Measurements from ENCODE around the gene TAS2R9. TPM values are rescaled to one million over a fixed set of nuclear protein-coding genes. Genes with fewer than 3 reads are reported as not detected.

TAS2R9 gene
- total RNA-seq, 1 experiment from 2014 or later = not detected

- Histone ChIP-seq H3K27ac (ENCODE audit: insufficient read length, low read depth, low read length) (no peak overlapping the region), H3K79me1 (ENCODE audit: insufficient read depth, low read depth, low read length, poor library complexity, severe bottlenecking) (no peaks in the 10 kb centered on the region)
- WGBS (ENCODE audit: extremely low coverage, insufficient read length, low lambda C conversion rate) = 100% methylated on average over 1 of the region's 2 CpGs
Observed at GRCh38 chr12:10759657-10760056, 50.3 kb downstream of the TAS2R9 start.

More at GRCh38 chr12:10759657-10760056, 50.3 kb downstream of the TAS2R9 start:
- Mint-ChIP-seq H3K27ac (no peak overlapping the region), H3K4me3 (no peak overlapping the region), H3K9me3 (peaks cover 19 to 21% of the 10 kb centered on the region in 2 experiments), H3K27me3 (ENCODE audit: low read depth) (peaks cover 5% of the 10 kb centered on the region), H3K4me1 (no peaks in the 10 kb centered on the region), H3K36me3 (ENCODE audit: insufficient read depth in 1 of 3, low read depth in 3 of 3) (peaks cover 10 to 12% (median 12%) of the 10 kb centered on the region in 3 experiments)
- Histone ChIP-seq H2BK120ac (ENCODE audit: low read depth, low read length, poor library complexity, severe bottlenecking) (no peak overlapping the region), H2BK12ac (ENCODE audit: insufficient read length, low read depth, low read length) (no peak overlapping the region), H3K79me2 (ENCODE audit: insufficient read depth, low read length) (no peaks in the 10 kb centered on the region), H2BK20ac (ENCODE audit: low read depth, low read length, poor library complexity, severe bottlenecking) (no peak overlapping the region), H2AK5ac (ENCODE audit: insufficient read length, low read length) (no peak overlapping the region), H4K91ac (ENCODE audit: insufficient read length, low read depth, low read length) (no peak overlapping the region), H3K9me3 (ENCODE audit: control insufficient read depth, low read depth, low read length) (no peaks in the 10 kb centered on the region), H2BK5ac (ENCODE audit: insufficient read length, low read length) (no peak overlapping the region), H4K5ac (ENCODE audit: insufficient read length, low read depth, low read length) (no peak overlapping the region), H3K23ac (ENCODE audit: insufficient read length, low read depth, low read length) (no peak overlapping the region), H3K18ac (ENCODE audit: insufficient read length, low read depth, low read length) (no peak overlapping the region), H3T11ph (ENCODE audit: low read length) (no peak overlapping the region), H3K23me2 (ENCODE audit: insufficient read length, low read depth, low read length, poor library complexity, severe bottlenecking) (no peaks in the 10 kb centered on the region), H3K9ac (ENCODE audit: extremely low read depth, insufficient read length, low read length) (no peak overlapping the region), H3K27me3 (ENCODE audit: insufficient read depth, low read length) (no peaks in the 10 kb centered on the region), H3K4me2 (ENCODE audit: insufficient read depth, insufficient read length, low read length) (no peak overlapping the region), H4K8ac (replicated peaks; ENCODE audit: insufficient read length, low read depth, low read length) (no peak overlapping the region), H3K4ac (ENCODE audit: low read depth, low read length) (no peak overlapping the region), H3K4me1 (ENCODE audit: insufficient read depth, low read length) (no peaks in the 10 kb centered on the region), H2AFZ (ENCODE audit: low read length) (no peak overlapping the region), H3K14ac (ENCODE audit: insufficient read depth, low read length) (no peak overlapping the region), H3K56ac (ENCODE audit: insufficient read length, low read depth, low read length) (no peak overlapping the region), H2BK15ac (ENCODE audit: low read depth, low read length) (no peak overlapping the region), H4K20me1 (ENCODE audit: control insufficient read depth, insufficient read depth, insufficient read length) (no peaks in the 10 kb centered on the region)
- TF ChIP-seq CTCF (conservative IDR thresholded peaks at IDR 0.05) = no peak
- DNase-seq = no peak

Other genes with a start within 250 kb of the TAS2R9 start
- gene MAGOHB, start 196.6 kb downstream of the TAS2R9 start, total RNA-seq (2021) = 64.5 and 66.6 TPM in 2 replicates
- gene STYK1, start 136.1 kb downstream of the TAS2R9 start, total RNA-seq (2021) = 0.37 and 0.57 TPM in 2 replicates
- 343 and 350 TPM in 2 replicates for gene YBX3, start 86.8 kb downstream of the TAS2R9 start, total RNA-seq (2021)
- not detected in 2 replicates for gene TAS2R7, start 7.5 kb downstream of the TAS2R9 start, total RNA-seq (2021)
- gene TAS2R8, start 2.9 kb downstream of the TAS2R9 start, total RNA-seq (2021) = not detected in 2 replicates
- 0.22 TPM in 2 replicates for gene TAS2R10, start 16.2 kb upstream of the TAS2R9 start, total RNA-seq (2021)
- 1.9 and 4.3 TPM in 2 replicates for gene PRR4, start 39.3 kb upstream of the TAS2R9 start, total RNA-seq (2021)
- 14.9 and 15.8 TPM in 2 replicates for gene PRH1, start 74.1 kb upstream of the TAS2R9 start, total RNA-seq (2021)
- gene TAS2R13, start 99.4 kb upstream of the TAS2R9 start, total RNA-seq (2021) = 0.50 and 0.75 TPM in 2 replicates
- gene PRH2, start 119.1 kb upstream of the TAS2R9 start, total RNA-seq (2021) = not detected in 2 replicates
- 1.9 and 2.1 TPM in 2 replicates for gene TAS2R14, start 129.1 kb upstream of the TAS2R9 start, total RNA-seq (2021)
- gene TAS2R50, start 176.7 kb upstream of the TAS2R9 start, total RNA-seq (2021) = 0.66 and 0.77 TPM in 2 replicates
- 0.88 and 1.3 TPM in 2 replicates for gene TAS2R20, start 188.1 kb upstream of the TAS2R9 start, total RNA-seq (2021)
- gene TAS2R19, start 212.5 kb upstream of the TAS2R9 start, total RNA-seq (2021) = 1.7 and 2.6 TPM in 2 replicates
- gene TAS2R31, start 221.2 kb upstream of the TAS2R9 start, total RNA-seq (2021) = 1.7 and 2.3 TPM in 2 replicates

Data from H9 (cell line).